CD1c-positive myeloid dendritic cell (primary cell): ENCODE results near the gene APCDD1L.
"Not testable (repeated sequence)": the region's sequence is repeated elsewhere in the genome, so short reads cannot be mapped to it uniquely, and the experiment has no call there.

Experiments used
- DNase-seq: peaks from one replicate; pipeline ENCODE4 v3.0.0-alpha.2; 2016; ENCODE audit errors: extremely low spot score

Gene APCDD1L

DNA sequence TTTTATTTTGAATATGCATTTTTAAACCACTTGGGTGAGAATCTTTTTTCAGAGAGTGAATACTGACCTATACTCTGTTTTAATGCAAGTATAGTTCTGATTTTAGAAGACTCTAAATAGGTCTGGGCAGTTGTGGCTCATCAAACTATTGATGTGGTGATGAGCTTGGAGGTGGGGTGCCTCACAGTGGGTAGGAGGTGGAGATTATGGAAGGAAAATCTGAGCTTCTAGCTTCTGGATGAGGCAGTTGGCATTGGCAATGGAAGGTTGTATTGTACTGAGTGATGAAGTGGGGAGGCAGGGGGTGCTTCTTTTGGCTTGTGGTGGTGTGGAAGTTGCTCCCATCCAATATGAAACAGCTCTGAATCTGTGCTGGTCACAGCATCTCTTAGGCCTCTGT is 73.5 kb downstream of the APCDD1L start:
- no peak for DNase-seq

DNA sequence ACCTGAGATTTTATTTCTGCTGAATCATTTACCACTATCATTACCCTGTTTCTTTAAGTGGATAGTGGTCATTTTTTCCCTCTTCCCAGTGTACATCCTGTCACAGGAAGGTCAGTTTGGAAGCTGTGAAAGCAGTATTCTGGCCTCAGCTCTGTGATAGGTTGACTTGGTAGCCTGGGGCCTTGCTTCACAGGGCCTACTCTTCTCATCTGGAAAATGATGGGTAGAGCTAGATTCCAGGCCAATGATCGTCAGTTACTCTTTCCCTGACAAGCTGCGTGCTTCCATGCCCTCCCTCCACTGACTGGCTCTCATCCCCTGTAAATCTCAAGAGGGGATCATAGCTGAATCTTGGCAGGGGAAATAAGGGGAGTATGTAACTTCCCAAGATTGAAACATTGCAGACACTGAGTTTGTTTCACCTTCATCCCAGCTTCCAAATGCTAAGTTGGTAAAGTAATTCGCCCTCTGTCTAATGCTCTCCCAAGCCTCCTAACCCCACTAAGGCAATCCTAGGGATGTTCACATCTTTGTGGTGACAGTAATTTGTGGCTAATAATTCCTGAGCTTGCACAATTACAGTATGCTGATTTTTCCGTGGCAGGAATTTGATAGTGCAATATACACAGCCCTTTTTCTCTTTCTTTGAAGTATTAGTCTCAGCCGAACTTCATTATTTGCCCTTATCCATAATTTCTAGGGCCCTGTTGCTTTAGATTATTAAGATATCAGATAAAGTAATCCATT is 75.0 kb downstream of the APCDD1L start:
- no peak for DNase-seq

GRCh38 chr20:58438970-58439808 is 76.0 kb downstream of the APCDD1L start:
- no peak for DNase-seq

DNA sequence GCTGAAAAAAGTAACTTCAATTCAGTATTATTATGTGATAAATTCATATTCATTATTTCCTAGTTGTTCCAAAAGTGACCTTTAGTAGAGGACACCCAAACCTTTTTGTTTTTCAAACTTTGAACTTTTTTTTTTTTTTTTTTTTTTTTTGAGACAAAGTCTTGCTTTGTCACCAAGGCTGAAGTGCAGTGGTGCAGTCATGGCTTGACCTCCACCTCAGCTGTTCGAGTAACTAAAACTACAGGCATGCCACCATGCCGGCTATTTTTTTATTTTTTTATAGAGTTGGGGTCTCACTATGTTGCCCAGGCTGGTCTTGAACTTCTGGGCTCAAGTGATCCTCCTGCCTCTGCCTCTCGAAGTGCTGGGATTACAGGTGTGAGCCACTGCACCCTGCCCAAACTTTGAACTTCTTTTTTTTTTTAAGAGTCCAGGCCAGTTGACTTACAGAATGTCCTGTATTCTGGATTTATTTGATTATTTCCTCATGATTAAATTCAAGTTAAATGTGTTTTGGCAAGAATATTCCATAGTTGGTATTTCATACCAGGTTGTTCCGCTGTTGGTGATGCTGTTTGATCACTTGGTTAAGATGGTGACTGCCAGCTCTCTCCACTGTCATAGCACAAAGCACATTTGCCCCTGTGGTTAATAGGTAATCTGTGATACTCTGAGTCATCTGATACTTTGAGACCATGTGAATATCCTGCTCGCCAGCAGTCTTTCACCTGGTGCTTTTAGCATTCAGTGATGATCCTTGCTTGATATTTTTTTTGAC is 78.1 kb downstream of the APCDD1L start:
- no peak for DNase-seq

DNA sequence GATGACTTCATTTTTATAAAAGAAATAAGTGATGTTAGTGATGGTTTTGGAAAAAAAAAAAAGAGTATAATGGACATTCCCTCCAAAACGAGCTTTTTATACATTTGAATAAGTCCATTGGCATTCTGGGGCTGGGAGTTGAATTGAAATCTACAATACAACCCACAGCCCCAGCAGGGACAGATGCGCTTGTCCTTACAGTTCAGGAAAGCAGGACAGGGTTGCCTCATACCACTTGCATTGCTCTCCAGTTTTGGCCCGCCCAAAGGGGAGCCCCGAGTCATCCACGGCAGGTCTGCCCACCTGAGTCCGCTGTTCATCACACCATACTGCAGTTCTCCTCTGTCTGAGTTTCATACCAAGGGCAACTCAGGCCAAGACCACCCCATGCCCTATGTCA is 80.0 kb downstream of the APCDD1L start:
- DNase-seq, result no peak

DNA sequence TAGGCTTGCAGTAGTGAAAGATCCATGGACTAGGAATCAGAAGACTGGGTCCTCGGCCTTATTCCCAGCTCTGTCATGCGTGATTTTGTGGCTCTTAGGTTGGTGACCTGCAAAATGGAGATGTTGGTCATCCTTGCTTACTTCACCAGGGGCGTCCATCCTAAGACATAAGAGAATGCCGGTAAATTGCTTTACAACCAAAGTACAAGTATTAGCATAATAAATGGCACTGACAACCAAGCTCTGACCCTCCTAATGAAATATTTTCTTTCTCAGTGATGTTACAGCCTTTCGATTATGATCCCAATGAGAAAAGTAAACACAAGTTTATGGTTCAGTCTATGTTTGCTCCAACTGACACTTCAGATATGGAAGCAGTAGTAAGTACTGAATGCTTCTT is 80.9 kb downstream of the APCDD1L start:
- DNase-seq, result no peak

DNA sequence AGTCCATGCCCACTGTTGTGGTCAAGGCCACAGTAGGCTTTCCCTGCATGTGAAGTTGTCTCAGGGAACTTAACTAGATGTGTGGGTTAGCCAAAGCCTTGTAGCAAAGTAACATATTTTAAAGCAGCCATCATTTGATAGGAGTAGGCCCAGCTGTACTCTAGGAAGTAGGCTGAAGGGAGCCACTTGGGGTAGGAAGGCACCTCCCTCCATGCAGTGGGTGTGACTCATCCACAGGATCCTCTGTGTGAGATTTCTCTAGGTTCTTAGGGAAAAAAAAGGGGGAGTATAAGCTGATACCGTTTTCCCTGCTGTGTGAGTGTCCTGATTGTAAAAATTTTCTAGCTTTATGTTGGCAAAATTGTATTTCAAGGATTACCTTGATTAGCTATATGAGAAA is 81.4 kb downstream of the APCDD1L start:
- no peak for DNase-seq

- DNase-seq, result no peak
Measured at GRCh38 chr20:58433029-58433647, 82.1 kb downstream of the APCDD1L start.

GRCh38 chr20:58432186-58432954 is 82.8 kb downstream of the APCDD1L start:
- DNase-seq, result no peak

- no peak for DNase-seq
Measured at GRCh38 chr20:58431134-58431533, 84.1 kb downstream of the APCDD1L start.

DNA sequence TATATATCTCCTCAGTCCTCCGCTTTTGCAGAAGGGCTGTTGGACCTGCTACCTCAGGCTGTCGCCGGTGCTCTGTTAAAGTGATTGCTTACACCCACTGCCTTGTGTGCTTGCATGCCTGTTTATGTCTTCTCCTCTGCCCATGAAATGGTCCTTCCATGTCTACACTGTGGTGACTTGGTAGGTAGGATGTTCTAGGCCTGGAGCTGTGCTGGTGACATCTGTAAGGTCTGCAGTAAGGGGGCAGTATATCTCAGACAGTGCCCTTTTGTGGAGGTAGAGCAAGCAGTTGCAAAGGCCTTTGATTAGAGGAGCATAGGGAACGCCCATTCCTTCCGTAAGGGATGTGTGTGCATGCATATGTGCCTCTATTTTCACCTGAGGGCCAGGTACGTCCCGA is 85.9 kb downstream of the APCDD1L start:
- DNase-seq, result no peak

GRCh38 chr20:58428364-58428763 is 86.8 kb downstream of the APCDD1L start:
- DNase-seq, result no peak

- DNase-seq, result not testable (repeated sequence)
Measured at GRCh38 chr20:58427571-58427970, 87.6 kb downstream of the APCDD1L start.

DNA sequence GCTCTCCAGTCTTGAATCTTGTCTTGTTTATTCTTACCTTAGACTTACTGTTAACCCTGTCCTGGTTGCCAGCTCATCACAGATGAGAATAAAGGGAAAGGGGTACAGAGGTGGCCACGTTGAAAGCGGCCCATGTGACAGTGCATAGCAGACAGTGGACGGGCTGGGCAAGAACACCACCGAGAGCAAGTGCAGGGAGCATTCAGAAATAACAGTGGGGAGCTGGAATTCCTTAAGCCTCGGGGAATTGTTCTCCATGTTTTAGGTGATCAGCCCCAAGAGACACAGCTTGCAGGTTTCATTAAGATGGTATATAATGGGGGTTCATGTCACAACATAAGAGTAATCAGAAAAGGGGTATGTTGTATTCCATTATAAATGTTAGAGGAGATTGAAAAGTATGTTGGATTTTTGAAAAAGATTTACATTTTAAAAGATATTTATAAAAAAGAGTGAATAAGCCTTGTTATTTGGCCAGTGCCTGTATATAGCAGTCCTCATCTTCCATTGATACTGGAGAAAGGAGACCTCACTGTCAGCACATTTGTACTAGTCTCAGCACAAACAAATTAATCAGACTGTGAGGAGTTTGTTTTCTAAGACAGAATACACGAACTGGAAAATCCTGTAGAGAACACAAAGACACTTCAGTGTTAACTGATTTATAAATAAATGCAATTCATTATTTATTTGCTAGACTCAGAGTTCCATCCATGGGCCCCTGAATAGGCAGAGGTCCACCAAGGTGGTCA is 90.8 kb downstream of the APCDD1L start:
- no peak for DNase-seq

- DNase-seq, result no peak
Measured at GRCh38 chr20:58421497-58421850, 93.7 kb downstream of the APCDD1L start.

DNA sequence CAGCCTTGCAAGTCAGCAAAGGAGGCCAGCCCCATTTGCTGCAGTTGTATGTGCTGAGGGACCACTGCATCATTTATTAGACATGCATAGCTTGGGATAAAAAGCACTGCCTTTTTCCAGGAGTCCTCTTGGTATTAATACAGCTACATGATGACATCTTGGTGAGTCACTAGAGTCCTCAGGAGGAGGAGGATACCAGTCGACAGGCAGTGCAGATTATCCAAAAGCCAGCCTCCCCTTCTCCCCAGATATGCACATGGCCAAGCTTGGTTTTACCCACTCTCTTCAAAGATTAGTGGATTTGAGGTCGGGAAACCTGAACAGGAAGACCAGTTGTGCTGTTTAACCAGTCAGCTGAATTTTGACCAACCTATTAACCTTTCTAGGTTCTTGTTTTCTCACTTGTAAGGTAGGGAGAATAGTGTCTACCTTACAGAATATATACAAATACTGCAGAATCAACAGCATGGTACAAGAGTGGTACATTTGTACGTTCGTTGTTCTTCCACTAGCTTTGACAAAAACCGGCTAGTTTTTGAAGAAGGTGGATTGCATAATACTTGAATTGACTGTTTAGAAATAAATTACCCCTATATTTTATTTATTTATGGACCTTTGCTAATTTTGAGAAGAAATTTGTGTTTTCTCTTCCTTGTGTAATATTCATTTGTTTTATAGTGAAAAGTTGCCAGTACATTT is 94.3 kb downstream of the APCDD1L start:
- DNase-seq, result no peak

DNA sequence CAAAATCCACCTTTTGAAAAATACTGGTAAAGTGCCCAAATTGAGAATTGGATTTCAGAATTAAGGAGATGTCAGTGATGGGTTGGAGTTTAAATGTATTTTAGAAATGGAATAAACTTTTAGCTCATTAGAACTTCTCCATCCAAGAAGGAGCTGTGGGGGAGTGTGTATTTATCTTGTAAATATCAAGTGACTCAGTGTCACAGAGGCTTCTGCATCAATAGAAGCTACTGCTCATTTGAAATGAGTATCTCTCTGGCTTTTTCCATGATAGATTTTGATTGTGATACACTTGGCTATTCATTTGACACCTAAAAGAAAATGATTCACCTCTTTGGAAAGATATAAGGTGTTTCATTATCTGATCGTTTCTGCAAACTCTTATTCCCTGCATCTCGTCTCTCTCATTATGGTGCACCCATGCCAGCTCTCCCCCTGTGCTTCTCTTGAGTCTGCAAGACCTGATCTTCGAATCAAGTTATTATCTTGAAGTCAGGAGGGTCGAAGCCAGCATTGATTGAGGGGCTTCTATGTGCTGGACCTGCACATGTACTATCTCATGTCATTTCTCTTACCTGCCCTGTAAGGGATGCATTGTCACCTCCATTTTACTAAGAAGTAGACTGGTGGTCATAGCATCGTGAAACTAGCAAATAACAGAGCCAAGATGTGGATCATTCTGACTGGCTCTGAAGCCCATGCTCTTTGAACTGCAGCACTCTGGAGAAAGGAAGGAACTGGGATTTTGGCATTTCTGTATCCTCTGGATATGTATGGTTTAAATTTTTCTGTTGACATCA is 96.0 kb downstream of the APCDD1L start:
- DNase-seq, result no peak

DNA sequence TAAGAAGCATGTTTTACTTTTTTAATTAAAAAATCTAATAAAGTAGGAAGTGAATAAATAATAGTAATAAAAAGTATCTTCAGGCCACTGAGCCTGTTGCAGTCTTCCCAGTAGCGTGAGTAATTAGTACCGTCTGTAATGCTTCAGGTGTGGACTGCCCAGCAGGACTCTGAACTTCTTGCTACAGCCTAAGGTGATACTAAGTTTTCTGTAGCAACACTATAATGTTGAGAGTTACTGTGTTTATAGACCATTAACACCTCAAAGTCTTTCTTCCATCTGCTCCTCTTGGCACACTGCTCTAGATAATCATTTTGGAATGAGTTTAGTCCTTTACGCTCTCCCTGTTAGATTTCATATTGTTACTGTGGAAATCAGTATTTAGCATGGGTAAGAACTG is 97.8 kb downstream of the APCDD1L start:
- DNase-seq, result no peak

GRCh38 chr20:58416835-58417234 is 98.4 kb downstream of the APCDD1L start:
- no peak for DNase-seq
